Calu3 (cell line): Measurements from ENCODE around the gene HGFAC. TPM values are rescaled to one million over a fixed set of nuclear protein-coding genes. Genes with fewer than 3 reads are reported as not detected.

Experiments used
- BruUV-seq: library from RNA; stranded (reverse); fragments of 400-500 nt; replicated peaks from 2 replicates; lab custom pipeline; 2021; lab: Mats Ljungman, UMichigan
- CTCF ChIA-PET: fragments of 300-600 bp; sonication (Branson Sonifier 250); formaldehyde crosslinking; loops from one replicate; lab custom pipeline; 2022; ENCODE audit warnings: antibody characterized with exemption; lab: Charles Lee
- DNase-seq: peaks from one replicate; pipeline ENCODE4 v3.0.0; 2022
- H3K27ac Mint-ChIP-seq: one replicate; pipeline ENCODE4 v1.8.0; 2022; ENCODE audit warnings: mixed read lengths; ENCODE audit not compliant: unreplicated experiment
- H3K27me3 Mint-ChIP-seq: one replicate; pipeline ENCODE4 v1.8.0; 2022; ENCODE audit warnings: mixed read lengths; ENCODE audit not compliant: unreplicated experiment
- H3K36me3 Mint-ChIP-seq: one replicate; pipeline ENCODE4 v1.8.0; 2022; ENCODE audit warnings: mild to moderate bottlenecking, moderate library complexity, mixed read lengths; ENCODE audit not compliant: insufficient read depth, unreplicated experiment
- H3K4me1 Mint-ChIP-seq: one replicate; pipeline ENCODE4 v1.8.0; 2022; ENCODE audit warnings: mild to moderate bottlenecking, low read depth, mixed read lengths; ENCODE audit not compliant: unreplicated experiment
- H3K4me3 Mint-ChIP-seq: one replicate; pipeline ENCODE4 v1.8.0; 2022; ENCODE audit warnings: mild to moderate bottlenecking, low read depth, moderate library complexity, mixed read lengths; ENCODE audit not compliant: unreplicated experiment
- H3K9me3 Mint-ChIP-seq: one replicate; pipeline ENCODE4 v1.8.0; 2022; ENCODE audit warnings: low read depth, mixed read lengths; ENCODE audit not compliant: unreplicated experiment
- CTCF ChIP-seq: fragments of 200-600 bp; IDR thresholded peaks from one replicate; pipeline ENCODE4 v1.8.0; 2022; ENCODE audit warnings: antibody characterized with exemption; ENCODE audit not compliant: unreplicated experiment
- intact Hi-C: fragments of 100-400 bp; cut with micrococcal nuclease; formaldehyde crosslinking; loops from one replicate; pipeline ENCODE4 v1.10.0; 2022; ENCODE audit not compliant: unreplicated experiment
- total RNA-seq: library from RNA; stranded (reverse); gene quantifications from 2 replicates; pipeline ENCODE4 v1.2.3, GENCODE V29; 2022

Gene HGFAC
- total RNA-seq, 1 experiment from 2014 or later: not detected

GRCh38 chr4:3406431-3406830 is 35.3 kb upstream of the HGFAC start:
- no TSS peak for BruUV-seq
- Mint-ChIP-seq H3K36me3 (no peaks in the 10 kb centered on the region), H3K27ac (no peak overlapping the region), H3K4me3 (no peak overlapping the region), H3K4me1 (no peaks in the 10 kb centered on the region), H3K9me3 (peaks cover 3% of the 10 kb centered on the region), H3K27me3 (no peaks in the 10 kb centered on the region)
- DNase-seq: no peak
- CTCF ChIA-PET: no interaction called here
- intact Hi-C loops: no loop called here
- no peak for TF ChIP-seq CTCF

DNA sequence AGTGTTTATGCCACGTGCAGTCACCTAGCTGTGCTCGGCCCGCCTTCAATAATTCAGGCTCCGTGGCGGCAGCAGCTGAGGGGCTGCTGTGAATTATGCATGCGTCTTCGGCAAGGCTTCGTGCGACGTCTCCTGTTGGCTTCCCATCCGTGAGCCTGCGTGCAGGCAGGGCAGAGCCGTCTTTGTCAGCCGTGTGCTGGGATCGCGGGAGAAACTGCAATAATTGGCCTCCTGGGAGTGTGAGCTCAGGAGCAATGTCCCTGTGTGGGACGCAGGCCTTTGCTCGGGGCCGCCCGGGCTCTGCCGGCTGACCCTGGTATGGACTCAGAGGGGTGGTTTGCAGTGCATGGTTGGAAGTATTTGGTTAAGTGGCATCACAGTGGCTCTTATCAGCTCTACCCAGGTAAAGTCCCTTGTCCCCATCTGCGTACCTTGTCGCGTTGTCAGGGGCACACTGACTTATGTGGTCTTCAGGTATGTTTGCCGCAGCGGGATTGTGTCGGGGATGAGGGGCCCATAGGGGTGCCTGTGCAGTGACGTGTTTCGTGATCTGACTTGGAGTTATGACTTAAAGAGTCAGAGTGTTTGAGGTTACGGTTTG is 34.5 kb upstream of the HGFAC start:
- CTCF ChIA-PET: no interaction called here
- Mint-ChIP-seq H3K9me3 (peaks cover 3% of the 10 kb centered on the region), H3K36me3 (no peaks in the 10 kb centered on the region), H3K4me3 (no peak overlapping the region), H3K4me1 (no peaks in the 10 kb centered on the region), H3K27ac (no peak overlapping the region), H3K27me3 (no peaks in the 10 kb centered on the region)
- DNase-seq: no peak
- no TSS peak for BruUV-seq
- intact Hi-C loops: no loop called here
- no peak for TF ChIP-seq CTCF

- no peak for DNase-seq
- H3K4me1 Mint-ChIP-seq: no peaks in the 10 kb centered on the region
- peaks cover 3% of the 10 kb centered on the region for H3K9me3 Mint-ChIP-seq
- H3K4me3 Mint-ChIP-seq: no peak overlapping the region
- H3K36me3 Mint-ChIP-seq: no peaks in the 10 kb centered on the region
- H3K27me3 Mint-ChIP-seq: no peaks in the 10 kb centered on the region
- BruUV-seq: no TSS peak
- intact Hi-C loops: no loop called here
- no peak for TF ChIP-seq CTCF
- CTCF ChIA-PET: no interaction called here
- H3K27ac Mint-ChIP-seq: no peak overlapping the region
Observed at GRCh38 chr4:3407930-3408792, 33.6 kb upstream of the HGFAC start.

- DNase-seq: no peak
- Mint-ChIP-seq H3K4me1 (no peaks in the 10 kb centered on the region), H3K27ac (no peak overlapping the region), H3K36me3 (no peaks in the 10 kb centered on the region), H3K9me3 (peaks cover 3% of the 10 kb centered on the region), H3K4me3 (no peak overlapping the region), H3K27me3 (no peaks in the 10 kb centered on the region)
- intact Hi-C loops: no loop called here
- BruUV-seq: no TSS peak
- CTCF ChIA-PET: no interaction called here
- no peak for TF ChIP-seq CTCF
Observed at GRCh38 chr4:3408793-3409330, 32.9 kb upstream of the HGFAC start.
